Esophagus squamous epithelium (tissue), 5 donors: Measurements from ENCODE around the gene ACSL1. TPM values are rescaled to one million over a fixed set of nuclear protein-coding genes. Genes with fewer than 3 reads are reported as not detected.

ENCODE experiments used
- DNase-seq: peaks from one replicate; lab custom pipeline; 2025; lab: John Stamatoyannopoulos, UW
- H3K27ac ChIP-seq, 4 donors: fragments of 200-600 bp; sonication (generic); one replicate each; pipeline ENCODE4 v1.5.1; 2016 to 2019; ENCODE audit warnings: mild to moderate bottlenecking in 1 of 4
- H3K27me3 ChIP-seq, 4 donors: fragments of 200-600 bp; sonication (generic); 1 replicate in 3 of 4; 2 replicates in 1 of 4; pipeline versions ENCODE4 v1.5.1 to v1.6.0; 2017 to 2021; ENCODE audit warnings: antibody characterized with exemption in 1 of 4
- H3K36me3 ChIP-seq, 3 donors: fragments of 200-600 bp; sonication (generic); one replicate each; pipeline ENCODE4 v1.5.1; 2016 to 2019
- H3K4me1 ChIP-seq, 3 donors: fragments of 200-600 bp; sonication (generic); one replicate each; pipeline ENCODE4 v1.5.1; 2017 to 2019
- H3K4me3 ChIP-seq, 4 donors: fragments of 200-600 bp; sonication (generic); 1 replicate in 3 of 4; 2 replicates in 1 of 4; pipeline ENCODE4 v1.5.1; 2016 to 2019; ENCODE audit warnings: mild to moderate bottlenecking in 2 of 4, moderate library complexity in 1 of 4
- H3K9me3 ChIP-seq, 3 donors: fragments of 200-600 bp; sonication (generic); one replicate each; pipeline ENCODE4 v1.5.1; 2016 to 2019
- CTCF ChIP-seq, 6 experiments: fragments of 450-650 bp in 4 of 6; fragments of 200-600 bp in 2 of 6; sonication (generic) in 2 of 6; IDR thresholded peaks; one replicate each; pipeline ENCODE4 v1.5.1; 2016 to 2019; ENCODE audit warnings: antibody characterized with exemption in 6 of 6, mild to moderate bottlenecking in 4 of 6, moderate library complexity in 4 of 6
- POLR2A ChIP-seq, 4 donors: fragments of 450-650 bp; IDR thresholded peaks; one replicate each; pipeline ENCODE4 v1.6.1; 2017; ENCODE audit warnings: antibody characterized with exemption in 4 of 4, mild to moderate bottlenecking in 4 of 4, moderate library complexity in 3 of 4
- WGBS, 2 donors: methylation state at CpG; one replicate each; pipeline ENCODE4 v1.1.5; 2018; 5-methylcytosine and 5-hydroxymethylcytosine counted together
- intact Hi-C: fragments of 100-400 bp; cut with DNase I; formaldehyde crosslinking; loops from one replicate; pipeline ENCODE4 v1.15.0; 2022
- total RNA-seq, 4 donors: library from RNA; depleted of rRNA; stranded (reverse); fragments of >200 nt; gene quantifications; one replicate each; pipeline ENCODE4 v1.1.0, GENCODE V29; 2016
- donor health status: DM: yes; HTN: yes; CAD: no.

ACSL1 gene
- total RNA-seq, 4 donors from 2014 or later: 59.7 to 101 (median 73.8) TPM

- Histone ChIP-seq H3K27ac (peak overlapping the region in 3 of 4 donors; percentile 41 to 84 (median 59)), H3K36me3 (peaks cover 0 to 11% (median 0%) of the 10 kb centered on the region in 3 donors), H3K4me3 (no peak overlapping the region), H3K4me1 (peaks cover 18 to 74% (median 37%) of the 10 kb centered on the region in 3 donors), H3K9me3 (no peaks in the 10 kb centered on the region), H3K27me3 (no peaks in the 10 kb centered on the region)
- DNase-seq: no peak
- 37 to 52% methylated on average over 3 of the region's 3 CpGs for WGBS, 2 donors
- TF ChIP-seq CTCF (IDR thresholded peaks at IDR 0.05) (no peak), POLR2A (IDR thresholded peaks at IDR 0.05) (no peak)
- intact Hi-C loops: no loop called here
Measured at GRCh38 chr4:184807256-184807655, 18.5 kb downstream of the ACSL1 start.

GRCh38 chr4:184806711-184807110 lies 19.1 kb downstream of the ACSL1 start:
- 68 to 70% methylated on average over 1 of the region's 1 CpG for WGBS, 2 donors
- intact Hi-C loops: no loop called here

GRCh38 chr4:184806229-184806550 lies 19.6 kb downstream of the ACSL1 start:
- H3K4me1 ChIP-seq: peaks cover 18 to 80% (median 35%) of the 10 kb centered on the region in 3 donors
- no peak overlapping the region for H3K4me3 ChIP-seq
- H3K27me3 ChIP-seq: no peaks in the 10 kb centered on the region
- 74 to 88% methylated on average over 2 of the region's 2 CpGs for WGBS, 2 donors
- TF ChIP-seq CTCF (IDR thresholded peaks at IDR 0.05) (no peak), POLR2A (IDR thresholded peaks at IDR 0.05) (no peak)
- no peak for DNase-seq
- peak overlapping the region; percentile 63 to 87 (median 80) for H3K27ac ChIP-seq
- intact Hi-C loops: no loop called here
- no peaks in the 10 kb centered on the region for H3K9me3 ChIP-seq
- peaks cover 0 to 15% (median 0%) of the 10 kb centered on the region in 3 donors for H3K36me3 ChIP-seq

More at GRCh38 chr4:184806711-184807110, 19.1 kb downstream of the ACSL1 start:
- Histone ChIP-seq H3K27me3 (no peaks in the 10 kb centered on the region), H3K27ac (peak overlapping the region in 2 of 4 donors; percentile 84 to 87), H3K4me1 (peaks cover 18 to 74% (median 35%) of the 10 kb centered on the region in 3 donors), H3K9me3 (no peaks in the 10 kb centered on the region), H3K36me3 (peaks cover 0 to 14% (median 0%) of the 10 kb centered on the region in 3 donors), H3K4me3 (no peak overlapping the region)
- TF ChIP-seq POLR2A (IDR thresholded peaks at IDR 0.05) (no peak), CTCF (IDR thresholded peaks at IDR 0.05) (no peak)
- no peak for DNase-seq

GRCh38 chr4:184805462-184806228 lies 20.1 kb downstream of the ACSL1 start:
- no peak for DNase-seq
- WGBS, 2 donors: 67 to 70% methylated on average over 8 to 11 of the region's 11 CpGs
- Histone ChIP-seq H3K36me3 (peaks cover 0 to 21% (median 0%) of the 10 kb centered on the region in 3 donors), H3K27me3 (no peaks in the 10 kb centered on the region), H3K4me3 (peak overlapping the region in 1 of 4 donors; percentile 4), H3K4me1 (peaks cover 18 to 85% (median 35%) of the 10 kb centered on the region in 3 donors), H3K27ac (peak overlapping the region; percentile 63 to 87 (median 80)), H3K9me3 (no peaks in the 10 kb centered on the region)
- TF ChIP-seq POLR2A (IDR thresholded peaks at IDR 0.05): peak in 2 of 4 donors; percentile 15 to 30
- no peak for TF ChIP-seq CTCF (IDR thresholded peaks at IDR 0.05)
- intact Hi-C loops: no loop called here

GRCh38 chr4:184804621-184805020 lies 21.1 kb downstream of the ACSL1 start:
- no peak for DNase-seq
- H3K36me3 ChIP-seq: peaks cover 0 to 31% (median 0%) of the 10 kb centered on the region in 3 donors
- peaks cover 18 to 92% (median 35%) of the 10 kb centered on the region in 3 donors for H3K4me1 ChIP-seq
- TF ChIP-seq CTCF (IDR thresholded peaks at IDR 0.05) (no peak), POLR2A (IDR thresholded peaks at IDR 0.05) (no peak)
- intact Hi-C loops: no loop called here
- H3K4me3 ChIP-seq: no peak overlapping the region
- H3K9me3 ChIP-seq: no peaks in the 10 kb centered on the region
- no peaks in the 10 kb centered on the region for H3K27me3 ChIP-seq
- peak overlapping the region in 3 of 4 donors; percentile 22 to 87 (median 84) for H3K27ac ChIP-seq
- 64 to 78% methylated on average over 5 of the region's 5 CpGs for WGBS, 2 donors
